Lung (tissue), 12 donors: ENCODE measurements around the gene MCM5. TPM values are rescaled to one million over a fixed set of nuclear protein-coding genes. Genes with fewer than 3 reads are reported as not detected.

Experiments used
- ATAC-seq: fragments of 200-7000 bp; cut with Tn5 transposase; one replicate; pipeline ENCODE4 v1.9.1; 2020; ENCODE audit warnings: moderate number of reproducible peaks; ENCODE audit not compliant: insufficient read depth, low FRiP score
- DNase-seq, 3 donors: peaks; one replicate each; pipeline ENCODE4 v3.0.0-alpha.2; 2013 to 2017
- H3K27ac ChIP-seq, 2 donors: one replicate each; pipeline ENCODE4 v1.5.1; 2013; ENCODE audit warnings: mild to moderate bottlenecking in 2 of 2, moderate library complexity in 2 of 2, control low read depth in 1 of 2, inconsistent platforms in 1 of 2, low read depth in 1 of 2, low read length in 1 of 2
- H3K27me3 ChIP-seq, 3 donors: one replicate each; pipeline ENCODE4 v1.5.1; 2013; ENCODE audit warnings: low read length in 2 of 3; ENCODE audit not compliant: control insufficient read depth in 3 of 3, insufficient read depth in 3 of 3
- H3K36me3 ChIP-seq, 4 donors: one replicate each; pipeline ENCODE4 v1.5.1; 2013; ENCODE audit warnings: low read length in 4 of 4, mild to moderate bottlenecking in 1 of 4, moderate library complexity in 1 of 4; ENCODE audit not compliant: control insufficient read depth in 4 of 4, insufficient read depth in 4 of 4
- H3K4me1 ChIP-seq, 5 donors: one replicate each; pipeline ENCODE4 v1.5.1; 2013; ENCODE audit warnings: low read length in 5 of 5, mild to moderate bottlenecking in 2 of 5, moderate library complexity in 1 of 5; ENCODE audit not compliant: control insufficient read depth in 5 of 5, insufficient read depth in 5 of 5
- H3K4me3 ChIP-seq: one replicate; pipeline ENCODE4 v1.5.1; 2013; ENCODE audit warnings: mild to moderate bottlenecking, control low read depth, moderate library complexity
- H3K9ac ChIP-seq, 2 donors: one replicate each; pipeline ENCODE4 v1.5.1; 2013; ENCODE audit warnings: low read length in 2 of 2, control low read depth in 1 of 2; ENCODE audit not compliant: insufficient read depth in 1 of 2
- H3K9me3 ChIP-seq, 4 donors: one replicate each; pipeline ENCODE4 v1.5.1; 2013; ENCODE audit warnings: low read length in 3 of 4, mild to moderate bottlenecking in 1 of 4, moderate library complexity in 1 of 4; ENCODE audit not compliant: control insufficient read depth in 4 of 4, insufficient read depth in 3 of 4
- WGBS, 2 donors: extraction: QIAGEN DNeasy Blood & Tissue Kit; methylation state at CpG; one replicate each; pipeline ENCODE4 v1.1.7; 2013; 5-methylcytosine and 5-hydroxymethylcytosine counted together
- polyA plus RNA-seq, 2 donors: library from polyadenylated mRNA; stranded (reverse); fragments of 200-250 nt; gene quantifications; one replicate each; pipeline ENCODE4 v1.2.1, GENCODE V29; 2013
- total RNA-seq, 2 donors: library from RNA; depleted of rRNA in 1 of 2; stranded (reverse); fragments of >200 nt in 1 of 2; gene quantifications; one replicate each; pipeline ENCODE4 v1.2.1, GENCODE V29; 2014 to 2021
- TF ChIP-seq, protein P1 (sequence below): IDR thresholded peaks from 2 replicates; pipeline ENCODE4 v1.5.1; 2012; ENCODE audit warnings: mild to moderate bottlenecking; ENCODE audit errors: control extremely low read depth, extremely low read depth
- donor health status: control.
- donor health status: control.
- donor health status: Bipolar disorder and iron deficiency.
- donor health status: healthy.
- donor health status: DM: yes; HTN: yes; CAD: no.

The MCM5 gene
- total and polyA plus RNA-seq, 4 donors, result 17.6 to 43.1 (median 25.9) TPM

DNA sequence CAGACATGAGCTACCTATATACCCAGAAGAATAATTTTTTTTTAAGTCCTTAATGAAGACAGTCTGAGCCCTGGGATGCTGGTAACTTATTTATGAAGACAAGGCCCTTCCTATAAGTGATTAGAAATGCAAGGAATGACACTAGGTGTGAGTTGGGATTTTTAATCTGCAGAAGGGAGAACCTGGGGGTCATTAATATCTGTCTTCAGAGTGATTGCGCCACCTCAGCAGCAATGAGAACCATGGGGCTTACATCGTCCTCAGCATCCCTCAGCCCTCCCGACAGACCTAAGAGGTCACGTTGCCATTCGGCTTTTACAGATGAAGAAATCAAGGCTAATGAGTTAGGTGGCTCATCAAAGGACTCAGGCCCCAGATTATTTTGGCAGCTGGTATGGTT lies 55.6 kb downstream of the MCM5 start:
- no peak for ATAC-seq
- TF ChIP-seq, protein P1, sequence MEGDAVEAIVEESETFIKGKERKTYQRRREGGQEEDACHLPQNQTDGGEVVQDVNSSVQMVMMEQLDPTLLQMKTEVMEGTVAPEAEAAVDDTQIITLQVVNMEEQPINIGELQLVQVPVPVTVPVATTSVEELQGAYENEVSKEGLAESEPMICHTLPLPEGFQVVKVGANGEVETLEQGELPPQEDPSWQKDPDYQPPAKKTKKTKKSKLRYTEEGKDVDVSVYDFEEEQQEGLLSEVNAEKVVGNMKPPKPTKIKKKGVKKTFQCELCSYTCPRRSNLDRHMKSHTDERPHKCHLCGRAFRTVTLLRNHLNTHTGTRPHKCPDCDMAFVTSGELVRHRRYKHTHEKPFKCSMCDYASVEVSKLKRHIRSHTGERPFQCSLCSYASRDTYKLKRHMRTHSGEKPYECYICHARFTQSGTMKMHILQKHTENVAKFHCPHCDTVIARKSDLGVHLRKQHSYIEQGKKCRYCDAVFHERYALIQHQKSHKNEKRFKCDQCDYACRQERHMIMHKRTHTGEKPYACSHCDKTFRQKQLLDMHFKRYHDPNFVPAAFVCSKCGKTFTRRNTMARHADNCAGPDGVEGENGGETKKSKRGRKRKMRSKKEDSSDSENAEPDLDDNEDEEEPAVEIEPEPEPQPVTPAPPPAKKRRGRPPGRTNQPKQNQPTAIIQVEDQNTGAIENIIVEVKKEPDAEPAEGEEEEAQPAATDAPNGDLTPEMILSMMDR, result no peak

DNA sequence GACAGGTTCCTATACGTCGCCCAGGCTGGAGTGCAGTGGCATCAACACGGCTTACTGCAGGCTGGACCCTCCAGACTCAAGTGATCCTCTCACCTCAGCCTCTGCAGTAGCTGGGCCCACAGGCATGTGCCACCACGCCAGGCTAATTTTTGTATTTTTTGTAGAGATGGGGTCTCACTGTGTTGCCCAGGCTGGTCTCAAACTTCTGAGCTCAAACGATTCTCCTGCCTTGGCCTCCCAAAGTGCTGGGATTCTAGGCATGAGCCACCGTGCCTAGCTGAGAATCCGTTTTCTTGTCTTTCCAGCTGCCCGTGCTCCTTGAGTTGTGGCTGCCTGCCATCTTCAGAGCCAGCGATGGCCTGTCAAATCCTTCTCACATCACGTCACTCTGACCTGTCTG lies 56.8 kb downstream of the MCM5 start:
- Histone ChIP-seq H3K36me3 (no peaks in the 10 kb centered on the region), H3K9me3 (no peaks in the 10 kb centered on the region), H3K4me3 (no peak overlapping the region), H3K9ac (no peak overlapping the region), H3K27ac (no peak overlapping the region), H3K4me1 (peaks cover 0 to 11% (median under 1%) of the 10 kb centered on the region in 5 donors), H3K27me3 (peaks cover 0 to 3% (median 2%) of the 10 kb centered on the region in 3 donors)
- WGBS, 2 donors, result 88 to 92% methylated on average over 10 of the region's 10 CpGs
- TF ChIP-seq, protein P1, result no peak
- DNase-seq, result no peak
- no peak for ATAC-seq

More for the DNA sequence above, 55.6 kb downstream of the MCM5 start:
- H3K27ac ChIP-seq, result no peak overlapping the region
- DNase-seq, result no peak
- H3K4me3 ChIP-seq, result no peak overlapping the region
- WGBS, 2 donors, result 86 to 89% methylated on average over 5 of the region's 5 CpGs
- no peak overlapping the region for H3K9ac ChIP-seq
- H3K4me1 ChIP-seq, result peaks cover 0 to 11% (median 4%) of the 10 kb centered on the region in 5 donors
- H3K9me3 ChIP-seq, result no peaks in the 10 kb centered on the region
- H3K36me3 ChIP-seq, result no peaks in the 10 kb centered on the region
- peaks cover 0 to 3% (median 2%) of the 10 kb centered on the region in 3 donors for H3K27me3 ChIP-seq

DNA sequence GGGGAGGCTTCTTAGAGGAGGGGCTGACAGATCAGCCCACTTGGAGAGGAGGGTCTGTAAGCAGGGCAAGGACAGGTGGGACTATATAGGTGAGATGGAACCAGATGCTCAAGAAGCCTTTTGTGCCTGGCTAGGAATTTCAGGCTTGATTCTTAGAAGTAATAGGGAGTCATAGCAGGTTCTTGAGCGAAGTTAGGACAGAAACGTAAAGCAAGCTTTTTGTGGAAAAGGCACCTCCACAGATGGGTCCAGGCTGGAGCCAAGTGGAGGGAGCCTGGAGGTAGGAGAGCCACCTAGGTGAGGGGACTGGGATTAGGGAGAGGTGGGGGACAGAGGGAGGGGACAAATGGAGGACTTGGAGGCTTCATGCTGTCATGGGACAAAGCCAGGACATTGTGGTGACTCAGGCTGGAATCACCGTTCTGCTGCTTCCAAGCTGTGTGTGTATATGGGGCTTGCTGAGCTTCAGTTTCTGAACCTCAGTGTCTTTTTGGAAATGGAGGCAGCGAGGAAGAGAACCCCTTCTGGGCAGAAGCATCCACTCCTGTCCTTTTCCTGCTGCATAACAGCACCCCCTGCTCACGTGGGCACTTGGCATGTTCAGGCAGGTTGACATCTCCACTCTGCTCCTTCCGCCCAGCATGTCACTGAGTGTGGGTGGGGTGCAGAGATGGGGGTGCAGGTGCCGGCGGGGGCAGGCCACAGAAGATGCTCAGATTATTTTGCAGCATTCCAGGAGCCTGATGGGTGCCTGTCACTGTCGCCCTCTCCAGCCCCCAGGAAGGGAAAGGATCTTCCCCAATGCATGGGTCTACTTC lies 58.0 kb downstream of the MCM5 start:
- no peak overlapping the region for H3K4me3 ChIP-seq
- H3K27me3 ChIP-seq, result peaks cover 0 to 3% (median 2%) of the 10 kb centered on the region in 3 donors
- no peak overlapping the region for H3K9ac ChIP-seq
- peaks cover 0 to 8% (median 0%) of the 10 kb centered on the region in 5 donors for H3K4me1 ChIP-seq
- H3K9me3 ChIP-seq, result no peaks in the 10 kb centered on the region
- no peak overlapping the region for H3K27ac ChIP-seq
- TF ChIP-seq, protein P1, result no peak
- no peak for ATAC-seq
- no peak for DNase-seq
- WGBS, 2 donors, result 82 to 89% methylated on average over 9 of the region's 9 CpGs
- H3K36me3 ChIP-seq, result no peaks in the 10 kb centered on the region
